IgD-negative memory B cell (primary cell): Measurements from ENCODE around the gene PRPF40B. TPM values are rescaled to one million over a fixed set of nuclear protein-coding genes. Genes with fewer than 3 reads are reported as not detected.
A peak's percentile ranks its signal among the peaks of the same experiment; 100 is the strongest.

Experiments
- H3K27ac Mint-ChIP-seq, 3 donors: one replicate each; pipeline ENCODE4 v1.8.0; 2020 to 2022; ENCODE audit warnings: mild to moderate bottlenecking in 3 of 3, mixed read lengths in 3 of 3, moderate library complexity in 1 of 3
- H3K27me3 Mint-ChIP-seq: one replicate; pipeline ENCODE4 v1.8.0; 2021; ENCODE audit warnings: mixed read lengths
- H3K36me3 Mint-ChIP-seq: one replicate; pipeline ENCODE4 v1.8.0; 2020; ENCODE audit warnings: mild to moderate bottlenecking, mixed read lengths
- H3K4me1 Mint-ChIP-seq, 3 donors: one replicate each; pipeline ENCODE4 v1.8.0; 2020 to 2022; ENCODE audit warnings: mixed read lengths in 3 of 3, mild to moderate bottlenecking in 1 of 3
- H3K4me3 Mint-ChIP-seq, 4 donors: one replicate each; pipeline ENCODE4 v1.8.0; 2020 to 2022; ENCODE audit warnings: mild to moderate bottlenecking in 4 of 4, mixed read lengths in 4 of 4, moderate library complexity in 3 of 4
- H3K9me3 Mint-ChIP-seq, 3 donors: one replicate each; pipeline ENCODE4 v1.8.0; 2020 to 2021; ENCODE audit warnings: mixed read lengths in 3 of 3, mild to moderate bottlenecking in 1 of 3
- polyA plus RNA-seq: library from polyadenylated mRNA; unstranded; fragments of 300-500 nt; fragmentation: Illumina TruSeq; gene quantifications from one replicate; pipeline ENCODE4 v1.2.3, GENCODE V29; 2021

Gene PRPF40B
- polyA plus RNA-seq, 1 donor from 2014 or later: 5.7 TPM

- peak overlapping the region in 3 of 4 donors; percentile 6 to 59 (median 17) for H3K4me3 Mint-ChIP-seq
- H3K36me3 Mint-ChIP-seq: peaks cover 10% of the 10 kb centered on the region
- no peaks in the 10 kb centered on the region for H3K9me3 Mint-ChIP-seq
- peaks cover 71 to 83% (median 76%) of the 10 kb centered on the region in 3 donors for H3K4me1 Mint-ChIP-seq
- no peaks in the 10 kb centered on the region for H3K27me3 Mint-ChIP-seq
- H3K27ac Mint-ChIP-seq: peak overlapping the region; percentile 62 to 96 (median 94)
Measured at GRCh38 chr12:49669796-49670195, 46.4 kb downstream of the PRPF40B start.

- peak overlapping the region; percentile 17 to 81 (median 62) for H3K4me3 Mint-ChIP-seq
- no peaks in the 10 kb centered on the region for H3K9me3 Mint-ChIP-seq
- H3K27me3 Mint-ChIP-seq: no peaks in the 10 kb centered on the region
- peaks cover 73 to 83% (median 73%) of the 10 kb centered on the region in 3 donors for H3K4me1 Mint-ChIP-seq
- peak overlapping the region; percentile 62 to 96 (median 94) for H3K27ac Mint-ChIP-seq
- H3K36me3 Mint-ChIP-seq: peaks cover 3% of the 10 kb centered on the region
Measured at GRCh38 chr12:49671031-49671765, 47.8 kb downstream of the PRPF40B start.

- Mint-ChIP-seq H3K36me3 (no peaks in the 10 kb centered on the region), H3K4me1 (peaks cover 70 to 85% (median 74%) of the 10 kb centered on the region in 3 donors), H3K27me3 (no peaks in the 10 kb centered on the region), H3K9me3 (no peaks in the 10 kb centered on the region), H3K27ac (peak overlapping the region; percentile 62 to 96 (median 94)), H3K4me3 (peak overlapping the region in 3 of 4 donors; percentile 25 to 90 (median 74))
Measured at GRCh38 chr12:49672301-49673217, 49.2 kb downstream of the PRPF40B start.

GRCh38 chr12:49673446-49674317, 50.3 kb downstream of the PRPF40B start:
- Mint-ChIP-seq H3K9me3 (no peaks in the 10 kb centered on the region), H3K27me3 (no peaks in the 10 kb centered on the region), H3K4me3 (peak overlapping the region in 2 of 4 donors; percentile 25), H3K4me1 (peaks cover 62 to 77% (median 66%) of the 10 kb centered on the region in 3 donors), H3K36me3 (no peaks in the 10 kb centered on the region), H3K27ac (peak overlapping the region; percentile 62 to 88 (median 69))

GRCh38 chr12:49674318-49674981, 51.1 kb downstream of the PRPF40B start:
- peaks cover 58 to 75% (median 61%) of the 10 kb centered on the region in 3 donors for H3K4me1 Mint-ChIP-seq
- no peaks in the 10 kb centered on the region for H3K9me3 Mint-ChIP-seq
- H3K27me3 Mint-ChIP-seq: no peaks in the 10 kb centered on the region
- peak overlapping the region in 1 of 4 donors; percentile 25 for H3K4me3 Mint-ChIP-seq
- H3K27ac Mint-ChIP-seq: peak overlapping the region; percentile 62 to 88 (median 69)
- H3K36me3 Mint-ChIP-seq: no peaks in the 10 kb centered on the region

GRCh38 chr12:49675137-49675536, 51.8 kb downstream of the PRPF40B start:
- no peaks in the 10 kb centered on the region for H3K36me3 Mint-ChIP-seq
- H3K4me3 Mint-ChIP-seq: no peak overlapping the region
- no peaks in the 10 kb centered on the region for H3K27me3 Mint-ChIP-seq
- H3K4me1 Mint-ChIP-seq: peaks cover 52 to 68% (median 55%) of the 10 kb centered on the region in 3 donors
- peak overlapping the region; percentile 62 to 88 (median 69) for H3K27ac Mint-ChIP-seq
- no peaks in the 10 kb centered on the region for H3K9me3 Mint-ChIP-seq

GRCh38 chr12:49678711-49679110, 55.4 kb downstream of the PRPF40B start:
- Mint-ChIP-seq H3K9me3 (no peaks in the 10 kb centered on the region), H3K4me3 (no peak overlapping the region), H3K36me3 (peaks cover 2% of the 10 kb centered on the region), H3K27me3 (no peaks in the 10 kb centered on the region), H3K4me1 (peaks cover 40 to 48% (median 46%) of the 10 kb centered on the region in 3 donors), H3K27ac (no peak overlapping the region)

- Mint-ChIP-seq H3K4me3 (no peak overlapping the region), H3K27ac (no peak overlapping the region), H3K36me3 (peaks cover 2% of the 10 kb centered on the region), H3K9me3 (no peaks in the 10 kb centered on the region), H3K27me3 (no peaks in the 10 kb centered on the region), H3K4me1 (peaks cover 47 to 51% (median 47%) of the 10 kb centered on the region in 3 donors)
Measured at GRCh38 chr12:49680075-49680474, 56.7 kb downstream of the PRPF40B start.

GRCh38 chr12:49683599-49684309, 60.4 kb downstream of the PRPF40B start:
- no peaks in the 10 kb centered on the region for H3K9me3 Mint-ChIP-seq
- peaks cover 34 to 42% (median 40%) of the 10 kb centered on the region in 3 donors for H3K4me1 Mint-ChIP-seq
- H3K4me3 Mint-ChIP-seq: peak overlapping the region in 1 of 4 donors; percentile 70
- H3K27ac Mint-ChIP-seq: peak overlapping the region in 2 of 3 donors; percentile 35 to 42
- H3K36me3 Mint-ChIP-seq: peaks cover 4% of the 10 kb centered on the region
- H3K27me3 Mint-ChIP-seq: no peaks in the 10 kb centered on the region

GRCh38 chr12:49684310-49684854, 61.0 kb downstream of the PRPF40B start:
- Mint-ChIP-seq H3K27ac (peak overlapping the region in 1 of 3 donors; percentile 35), H3K4me3 (no peak overlapping the region), H3K9me3 (no peaks in the 10 kb centered on the region), H3K36me3 (peaks cover 4% of the 10 kb centered on the region), H3K27me3 (no peaks in the 10 kb centered on the region), H3K4me1 (peaks cover 36 to 46% (median 41%) of the 10 kb centered on the region in 3 donors)

GRCh38 chr12:49687941-49688340, 64.6 kb downstream of the PRPF40B start:
- Mint-ChIP-seq H3K36me3 (peaks cover 2% of the 10 kb centered on the region), H3K9me3 (no peaks in the 10 kb centered on the region), H3K27ac (no peak overlapping the region), H3K27me3 (no peaks in the 10 kb centered on the region), H3K4me1 (peaks cover 39 to 57% (median 39%) of the 10 kb centered on the region in 3 donors), H3K4me3 (no peak overlapping the region)

GRCh38 chr12:49689237-49689636, 65.9 kb downstream of the PRPF40B start:
- peak overlapping the region in 1 of 3 donors; percentile 79 for H3K27ac Mint-ChIP-seq
- peaks cover 31 to 45% (median 31%) of the 10 kb centered on the region in 3 donors for H3K4me1 Mint-ChIP-seq
- no peak overlapping the region for H3K4me3 Mint-ChIP-seq
- no peaks in the 10 kb centered on the region for H3K27me3 Mint-ChIP-seq
- H3K9me3 Mint-ChIP-seq: no peaks in the 10 kb centered on the region
- peaks cover 2% of the 10 kb centered on the region for H3K36me3 Mint-ChIP-seq

GRCh38 chr12:49689785-49690184, 66.4 kb downstream of the PRPF40B start:
- peaks cover 2% of the 10 kb centered on the region for H3K36me3 Mint-ChIP-seq
- H3K27ac Mint-ChIP-seq: peak overlapping the region in 1 of 3 donors; percentile 79
- no peaks in the 10 kb centered on the region for H3K9me3 Mint-ChIP-seq
- no peaks in the 10 kb centered on the region for H3K27me3 Mint-ChIP-seq
- peak overlapping the region in 1 of 4 donors; percentile 18 for H3K4me3 Mint-ChIP-seq
- H3K4me1 Mint-ChIP-seq: peaks cover 26 to 39% (median 26%) of the 10 kb centered on the region in 3 donors
